Mesendoderm (in vitro differentiated cells): ENCODE results near the gene RPUSD3.

Experiments
- DNase-seq: peaks from one replicate; pipeline ENCODE4 v3.0.0; 2013
- H2AK5ac ChIP-seq: 2 replicates; pipeline ENCODE4 v1.6.1; 2013; ENCODE audit warnings: low read length, inconsistent platforms
- H2BK120ac ChIP-seq: 2 replicates; pipeline ENCODE4 v1.6.1; 2013; ENCODE audit warnings: low read depth, mild to moderate bottlenecking, low read length, moderate library complexity, mixed read lengths
- H2BK15ac ChIP-seq: replicated peaks from 2 replicates; pipeline ENCODE4 v1.6.1; 2013; ENCODE audit warnings: low read depth, mild to moderate bottlenecking, moderate library complexity
- H2BK5ac ChIP-seq: 2 replicates; pipeline ENCODE4 v1.6.1; 2013; ENCODE audit warnings: low read length, inconsistent platforms
- H3K18ac ChIP-seq: 2 replicates; pipeline ENCODE4 v1.6.1; 2013; ENCODE audit warnings: mild to moderate bottlenecking, low read length, mixed read lengths
- H3K23ac ChIP-seq: one replicate; pipeline ENCODE4 v1.6.1; 2013; ENCODE audit warnings: low read length
- H3K27ac ChIP-seq: 2 replicates; pipeline ENCODE4 v1.5.1; 2013; ENCODE audit warnings: low read depth, mild to moderate bottlenecking, inconsistent platforms, low read length, moderate library complexity
- H3K27me3 ChIP-seq: 2 replicates; pipeline ENCODE4 v1.6.1; 2013; ENCODE audit warnings: low read length, control low read depth, mild to moderate bottlenecking, inconsistent platforms; ENCODE audit not compliant: insufficient read depth, poor library complexity
- H3K36me3 ChIP-seq: 2 replicates; pipeline ENCODE4 v1.6.1; 2013; ENCODE audit warnings: low read length, inconsistent platforms; ENCODE audit not compliant: control insufficient read depth, insufficient read depth
- H3K4ac ChIP-seq: one replicate; pipeline ENCODE4 v1.6.1; 2013; ENCODE audit warnings: low read depth, mild to moderate bottlenecking, low read length, moderate library complexity
- H3K4me1 ChIP-seq: 2 replicates; pipeline ENCODE4 v1.6.1; 2013; ENCODE audit warnings: low read depth, low read length, inconsistent platforms; ENCODE audit not compliant: control insufficient read depth
- H3K4me2 ChIP-seq: 2 replicates; pipeline ENCODE4 v1.6.1; 2013; ENCODE audit warnings: low read length
- H3K4me3 ChIP-seq: 2 replicates; pipeline ENCODE4 v1.5.1; 2013; ENCODE audit warnings: mild to moderate bottlenecking, low read length
- H3K56ac ChIP-seq: one replicate; pipeline ENCODE4 v1.6.1; 2013; ENCODE audit warnings: low read length
- H3K79me1 ChIP-seq: 2 replicates; pipeline ENCODE4 v1.6.1; 2013; ENCODE audit warnings: low read length, inconsistent platforms
- H3K79me2 ChIP-seq: 2 replicates; pipeline ENCODE4 v1.6.1; 2013; ENCODE audit warnings: mild to moderate bottlenecking, low read length; ENCODE audit not compliant: control insufficient read depth, insufficient read depth
- H3K9ac ChIP-seq: 2 replicates; pipeline ENCODE4 v1.6.1; 2013; ENCODE audit warnings: low read length, inconsistent platforms
- H4K5ac ChIP-seq: one replicate; pipeline ENCODE4 v1.6.1; 2013; ENCODE audit warnings: low read length
- H4K8ac ChIP-seq: one replicate; pipeline ENCODE4 v1.6.1; 2013; ENCODE audit warnings: low read depth, mild to moderate bottlenecking, control low read depth, low read length, moderate library complexity
- WGBS: extraction: QIAGEN DNeasy Blood & Tissue Kit; methylation state at CpG from one replicate; pipeline ENCODE4 v1.1.7; 2013; ENCODE audit warnings: low lambda C conversion rate, missing lambda C conversion rate; ENCODE audit not compliant: insufficient coverage; ENCODE audit errors: extremely low coverage; 5-methylcytosine and 5-hydroxymethylcytosine counted together

RPUSD3 gene

GRCh38 chr3:9794400-9794799 lies 49.4 kb downstream of the RPUSD3 start:
- Histone ChIP-seq H2BK15ac (no peak overlapping the region), H3K27ac (no peak overlapping the region), H2BK5ac (no peak overlapping the region), H3K4me2 (no peak overlapping the region), H3K27me3 (no peaks in the 10 kb centered on the region), H3K56ac (no peak overlapping the region), H2BK120ac (no peak overlapping the region), H3K79me1 (peaks cover 26% of the 10 kb centered on the region), H3K4ac (no peak overlapping the region), H4K5ac (no peak overlapping the region), H3K36me3 (peaks cover 3% of the 10 kb centered on the region), H3K18ac (no peak overlapping the region), H3K4me3 (no peak overlapping the region), H3K4me1 (peaks cover 4% of the 10 kb centered on the region), H4K8ac (no peak overlapping the region), H3K9ac (no peak overlapping the region), H2AK5ac (no peak overlapping the region), H3K23ac (no peak overlapping the region), H3K79me2 (peaks cover 24% of the 10 kb centered on the region)
- no CpG with 5 or more reads among the region's 11 CpGs for WGBS
- DNase-seq = no peak

GRCh38 chr3:9793161-9793781 lies 50.5 kb downstream of the RPUSD3 start:
- peak overlapping the region; percentile 93 for H4K8ac ChIP-seq
- H3K36me3 ChIP-seq = peaks cover 5% of the 10 kb centered on the region
- peak overlapping the region; percentile 72 for H4K5ac ChIP-seq
- peak overlapping the region; percentile 99 for H3K4me3 ChIP-seq
- peak overlapping the region; percentile 98 for H3K56ac ChIP-seq
- peak overlapping the region; percentile 100 for H3K4me2 ChIP-seq
- no CpG with 5 or more reads among the region's 23 CpGs for WGBS
- H2BK15ac ChIP-seq = no peak overlapping the region
- H3K79me1 ChIP-seq = peaks cover 26% of the 10 kb centered on the region
- no peaks in the 10 kb centered on the region for H3K27me3 ChIP-seq
- DNase-seq = peak; percentile 58
- peak overlapping the region; percentile 72 for H3K18ac ChIP-seq
- H3K79me2 ChIP-seq = peaks cover 24% of the 10 kb centered on the region
- peak overlapping the region; percentile 45 for H2AK5ac ChIP-seq
- H2BK5ac ChIP-seq = no peak overlapping the region
- H2BK120ac ChIP-seq = no peak overlapping the region
- peak overlapping the region; percentile 98 for H3K9ac ChIP-seq
- peak overlapping the region; percentile 30 for H3K27ac ChIP-seq
- H3K23ac ChIP-seq = no peak overlapping the region
- peaks cover 4% of the 10 kb centered on the region for H3K4me1 ChIP-seq
- H3K4ac ChIP-seq = peak overlapping the region; percentile 95

DNA sequence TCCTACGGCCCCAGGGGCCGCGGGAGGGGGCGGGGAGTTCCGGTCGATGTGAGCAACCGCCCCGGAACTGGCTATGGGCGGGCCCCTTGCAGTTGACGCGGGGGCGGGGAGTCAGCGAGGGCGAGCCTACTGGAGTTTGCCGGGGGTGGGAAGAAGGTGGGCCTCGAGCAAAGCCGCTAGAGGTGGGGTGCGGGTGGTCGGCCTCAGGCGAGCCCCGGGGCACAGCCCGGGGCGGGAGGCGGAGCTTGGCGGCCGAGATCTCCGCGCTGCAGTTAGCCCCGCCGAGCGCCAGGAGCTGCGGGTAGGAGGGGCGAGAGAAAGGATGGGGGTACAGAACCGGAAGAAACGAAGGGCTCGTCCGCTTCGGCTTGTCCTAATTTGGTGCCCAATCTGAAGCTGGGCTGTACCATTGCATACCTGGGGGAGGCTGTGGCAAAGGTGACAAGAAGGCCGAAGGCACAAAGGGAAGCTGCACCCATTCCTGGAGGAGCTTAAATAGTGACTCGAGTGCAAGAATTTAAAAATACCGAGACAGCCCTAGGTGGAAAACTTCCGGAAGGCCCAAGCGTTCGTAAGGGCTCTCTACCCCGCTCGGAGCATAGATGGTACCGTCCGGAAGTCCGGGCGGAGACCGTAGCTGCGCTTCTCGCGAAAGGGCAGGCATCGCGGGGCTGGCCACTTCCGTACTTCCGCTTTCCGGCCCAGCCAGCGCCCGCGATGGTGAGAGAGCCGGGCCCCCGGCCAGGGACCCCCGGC lies 51.2 kb downstream of the RPUSD3 start, which contains the start of the genes ARPC4 and TADA3:
ARPC4 (plus strand) TSS at position 678 of the 756 bp plus-strand sequence; CDS start at position 718, 40 bp downstream.
TADA3 (minus strand) TSS at position 69 of the 756 bp plus-strand sequence. CDS start 1,007 bp downstream, outside the sequence.
- Histone ChIP-seq H2AK5ac (peak within 1 kb of the TSS; percentile 75), H2BK120ac (no peak within 1 kb of the TSS), H3K4me1 (peaks cover 4% of the 10 kb centered on the region), H3K4ac (peak within 1 kb of the TSS; percentile 95), H3K4me3 (peak within 1 kb of the TSS; percentile 99), H3K18ac (peak within 1 kb of the TSS; percentile 94), H3K79me2 (peaks cover 24% of the 10 kb centered on the region), H2BK5ac (peak within 1 kb of the TSS; percentile 96), H3K27ac (peak within 1 kb of the TSS; percentile 94), H3K79me1 (peaks cover 24% of the 10 kb centered on the region), H3K9ac (peak within 1 kb of the TSS; percentile 98), H4K8ac (peak within 1 kb of the TSS; percentile 97), H4K5ac (peak within 1 kb of the TSS; percentile 92), H3K4me2 (peak within 1 kb of the TSS; percentile 100), H2BK15ac (no peak within 1 kb of the TSS), H3K27me3 (no peaks in the 10 kb centered on the region), H3K23ac (no peak within 1 kb of the TSS), H3K36me3 (peaks cover 4% of the 10 kb centered on the region), H3K56ac (peak within 1 kb of the TSS; percentile 98)
- DNase-seq = peak; percentile 98
- WGBS = no CpG with 5 or more reads among the region's 65 CpGs

DNA sequence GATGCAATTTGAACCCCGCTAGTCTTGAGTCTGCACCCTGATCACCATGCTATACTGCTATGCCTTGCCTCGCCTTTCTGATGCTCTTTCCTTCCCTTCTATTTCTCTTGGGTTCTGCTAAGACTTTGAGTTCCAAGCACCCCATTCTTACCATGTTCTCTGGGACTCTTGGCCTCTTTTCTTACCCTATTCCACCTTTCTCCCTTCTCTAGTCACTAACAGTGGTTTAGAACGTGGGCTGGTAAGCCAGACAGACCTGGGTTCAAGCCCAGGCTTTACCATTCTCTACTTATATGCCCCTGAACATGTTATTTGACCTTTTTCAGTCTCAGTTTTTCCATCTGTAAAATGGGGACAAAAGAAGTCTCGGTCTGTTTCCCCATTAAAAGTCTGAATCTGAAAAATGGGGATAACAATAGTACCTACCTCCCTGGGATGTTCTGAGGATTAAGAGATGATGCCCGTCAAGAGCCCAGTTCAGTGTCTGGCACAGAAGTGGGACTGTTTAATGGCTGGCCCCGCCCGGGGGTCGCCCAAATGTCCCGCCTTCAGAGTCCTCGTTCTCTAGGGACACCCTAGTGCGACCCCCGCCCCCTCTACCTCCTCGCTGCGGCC lies 51.9 kb downstream of the RPUSD3 start:
- Histone ChIP-seq H3K36me3 (peaks cover 4% of the 10 kb centered on the region), H3K23ac (no peak overlapping the region), H3K27me3 (no peaks in the 10 kb centered on the region), H3K4me2 (peak overlapping the region; percentile 80), H2BK15ac (no peak overlapping the region), H3K4ac (no peak overlapping the region), H3K18ac (peak overlapping the region; percentile 94), H3K79me1 (peaks cover 21% of the 10 kb centered on the region), H4K8ac (peak overlapping the region; percentile 97), H3K27ac (peak overlapping the region; percentile 94), H3K56ac (peak overlapping the region; percentile 84), H2BK5ac (no peak overlapping the region), H3K4me3 (peak overlapping the region; percentile 67), H3K9ac (peak overlapping the region; percentile 81), H3K79me2 (peaks cover 24% of the 10 kb centered on the region), H4K5ac (peak overlapping the region; percentile 89), H2BK120ac (no peak overlapping the region), H3K4me1 (peaks cover 4% of the 10 kb centered on the region), H2AK5ac (peak overlapping the region; percentile 75)
- WGBS = no CpG with 5 or more reads among the region's 14 CpGs
- no peak for DNase-seq

DNA sequence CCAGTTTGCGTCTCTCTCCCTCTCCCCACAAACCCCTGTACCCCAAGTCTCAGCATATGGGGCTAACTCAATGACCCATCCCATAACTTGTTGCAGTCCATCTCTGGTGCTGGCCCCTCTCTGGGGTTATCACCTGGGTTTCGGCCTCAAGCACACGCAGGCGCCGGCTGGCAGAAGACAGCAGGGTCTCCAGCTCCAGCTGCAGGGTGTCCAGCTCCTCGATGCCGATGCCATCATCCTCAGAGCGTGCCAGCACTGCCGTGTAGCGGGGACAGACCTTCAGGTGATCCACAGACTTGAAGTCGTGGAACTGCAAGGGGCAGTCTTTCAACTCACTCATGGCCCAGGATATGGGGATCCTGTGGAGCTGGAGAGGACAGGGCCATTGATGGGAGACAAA lies 52.7 kb downstream of the RPUSD3 start:
- no peak overlapping the region for H2BK120ac ChIP-seq
- H3K23ac ChIP-seq = no peak overlapping the region
- no peak overlapping the region for H3K4me2 ChIP-seq
- no peak overlapping the region for H2AK5ac ChIP-seq
- H2BK15ac ChIP-seq = no peak overlapping the region
- no peak overlapping the region for H4K5ac ChIP-seq
- H3K9ac ChIP-seq = peak overlapping the region; percentile 81
- H3K79me1 ChIP-seq = peaks cover 20% of the 10 kb centered on the region
- H3K18ac ChIP-seq = no peak overlapping the region
- no CpG with 5 or more reads among the region's 11 CpGs for WGBS
- DNase-seq = no peak
- peak overlapping the region; percentile 37 for H3K56ac ChIP-seq
- H3K4me1 ChIP-seq = peaks cover 4% of the 10 kb centered on the region
- no peak overlapping the region for H3K4ac ChIP-seq
- H2BK5ac ChIP-seq = no peak overlapping the region
- peaks cover 6% of the 10 kb centered on the region for H3K36me3 ChIP-seq
- no peak overlapping the region for H3K27ac ChIP-seq
- no peaks in the 10 kb centered on the region for H3K27me3 ChIP-seq
- no peak overlapping the region for H4K8ac ChIP-seq
- peaks cover 24% of the 10 kb centered on the region for H3K79me2 ChIP-seq
- no peak overlapping the region for H3K4me3 ChIP-seq
